Measurements from ENCODE around the gene AZI2. TPM values are rescaled to one million over a fixed set of nuclear protein-coding genes. Genes with fewer than 3 reads are reported as not detected.

Gene AZI2
- total RNA-seq, 2 experiments from 2014 or later, result 27.4 to 31.5 TPM

DNA sequence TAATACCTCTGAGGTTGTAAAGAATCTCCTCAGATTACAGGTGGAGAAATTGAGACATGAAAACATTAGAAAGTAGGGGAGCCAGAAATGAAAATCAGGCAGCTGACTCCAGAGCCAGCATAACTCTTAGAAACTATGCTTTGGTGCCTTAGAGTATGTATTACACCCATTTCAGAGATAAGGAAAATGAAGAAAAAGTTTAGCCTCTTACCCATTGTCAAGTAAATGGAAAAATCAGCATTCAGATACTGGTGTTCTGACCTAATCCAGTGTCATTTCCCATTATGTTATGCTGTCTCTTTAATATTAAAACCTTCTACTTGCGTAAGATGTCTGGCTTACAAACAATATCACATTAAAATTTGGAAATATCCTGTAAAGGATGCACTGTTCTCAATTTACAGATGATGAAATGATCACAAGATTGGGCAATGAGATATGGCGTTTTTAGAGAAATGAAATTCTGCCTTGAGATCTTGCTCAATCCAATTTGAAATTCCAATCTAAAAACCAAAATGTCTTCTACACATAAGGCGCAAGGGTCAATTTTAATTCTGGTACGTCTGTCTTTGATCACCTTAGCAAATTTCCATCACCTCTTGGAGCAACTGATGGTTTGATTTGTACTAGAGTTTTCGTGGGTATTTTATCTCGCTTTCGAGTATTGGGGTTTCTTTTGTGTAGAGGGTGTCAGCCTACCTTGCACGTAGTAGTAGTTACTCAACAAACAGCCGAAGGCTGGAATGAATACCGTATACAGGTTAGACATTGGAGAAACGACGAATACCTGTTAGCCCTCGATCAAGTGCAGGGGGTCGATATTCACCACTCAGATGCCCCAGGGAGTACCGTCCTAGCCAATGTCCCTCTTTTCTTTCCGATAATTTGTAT is 1.0 kb downstream of the AZI2 start:
- peak overlapping the region; percentile 99 for H3K27ac Mint-ChIP-seq
- H3K4me3 Mint-ChIP-seq, result peak overlapping the region; percentile 100
- peaks cover under 1% of the 10 kb centered on the region for H3K36me3 ChIP-seq (ENCODE audit: insufficient read depth, low read length)
- peaks cover 66% of the 10 kb centered on the region for H3K4me1 Mint-ChIP-seq (ENCODE audit: low read depth)
- peaks cover 2% of the 10 kb centered on the region for H3K9me3 Mint-ChIP-seq
- peak overlapping the region; percentile 91 to 99 for H3K27ac ChIP-seq (ENCODE audit: low read depth in 1 of 2, low read length in 2 of 2)
- peaks cover 0 to under 1% of the 10 kb centered on the region in 2 experiments for H3K9me3 ChIP-seq (ENCODE audit: control insufficient read depth in 1 of 2, insufficient read depth in 1 of 2, low read length in 2 of 2)
- peaks cover 17% of the 10 kb centered on the region for H3K4me1 ChIP-seq (ENCODE audit: insufficient read depth, low read length)
- DNase-seq (peak in 4 of 14 experiments; percentile 4 to 52 (median 37)), ATAC-seq (ENCODE audit: poor library complexity) (no peak)
- peaks cover 39% of the 10 kb centered on the region for H3K36me3 Mint-ChIP-seq (ENCODE audit: low read depth)
- intact Hi-C loops (cut with DNase I, micrococcal nuclease), result loop anchor here (2.0 to 10.0 kb wide), 4 partner anchors 107 to 983 kb away; partner anchors contain the start of genes SLC4A7 (in 2 of the 2), CMC1 (in 1 of the 2) and NEK10 (in 1 of the 2)
- TF ChIP-seq CTCF (IDR thresholded peaks at IDR 0.05), result no peak
- no peaks in the 10 kb centered on the region for H3K27me3 ChIP-seq (ENCODE audit: control insufficient read depth in 1 of 2, insufficient read depth in 2 of 2, low read length in 2 of 2)
- ChIA-PET POLR2A (interaction anchor here (1.0 to 2.8 kb wide), 11 partner anchors 8 to 866 kb away, joined by 3 to 28 read pairs (median 10); partner anchors contain the start of gene SLC4A7), CTCF (interaction anchor here (0.9 to 2.1 kb wide), 7 partner anchors 9 to 978 kb away, joined by 3 to 7 read pairs (median 3); partner anchors contain the start of gene NEK10)
- no peaks in the 10 kb centered on the region for H3K27me3 Mint-ChIP-seq
- H3K4me3 ChIP-seq (ENCODE audit: low read length), result peak overlapping the region; percentile 96

GRCh38 chr3:28345690-28346089 is 2.9 kb downstream of the AZI2 start:
- Mint-ChIP-seq H3K4me3 (peak overlapping the region; percentile 100), H3K27ac (peak overlapping the region; percentile 99), H3K36me3 (ENCODE audit: low read depth) (peaks cover 28% of the 10 kb centered on the region), H3K27me3 (no peaks in the 10 kb centered on the region), H3K9me3 (peaks cover 2% of the 10 kb centered on the region), H3K4me1 (ENCODE audit: low read depth) (peaks cover 78% of the 10 kb centered on the region)
- Histone ChIP-seq H3K27me3 (ENCODE audit: control insufficient read depth in 1 of 2, insufficient read depth in 2 of 2, low read length in 2 of 2) (no peaks in the 10 kb centered on the region), H3K4me3 (ENCODE audit: low read length) (no peak overlapping the region), H3K27ac (ENCODE audit: low read depth in 1 of 2, low read length in 2 of 2) (no peak overlapping the region), H3K9me3 (ENCODE audit: control insufficient read depth in 1 of 2, insufficient read depth in 1 of 2, low read length in 2 of 2) (no peaks in the 10 kb centered on the region), H3K36me3 (ENCODE audit: insufficient read depth, low read length) (peaks cover 3% of the 10 kb centered on the region), H3K4me1 (ENCODE audit: insufficient read depth, low read length) (peaks cover 17% of the 10 kb centered on the region)
- ChIA-PET POLR2A (no interaction called here), CTCF (no interaction called here)
- DNase-seq (no peak), ATAC-seq (ENCODE audit: poor library complexity) (no peak)
- intact Hi-C loops (cut with DNase I, micrococcal nuclease), result loop anchor here (5.0 to 10.0 kb wide), 2 partner anchors 973 to 981 kb away; partner anchors contain the start of gene NEK10 (in 1 of the 2)
- TF ChIP-seq CTCF (IDR thresholded peaks at IDR 0.05), result no peak

DNA sequence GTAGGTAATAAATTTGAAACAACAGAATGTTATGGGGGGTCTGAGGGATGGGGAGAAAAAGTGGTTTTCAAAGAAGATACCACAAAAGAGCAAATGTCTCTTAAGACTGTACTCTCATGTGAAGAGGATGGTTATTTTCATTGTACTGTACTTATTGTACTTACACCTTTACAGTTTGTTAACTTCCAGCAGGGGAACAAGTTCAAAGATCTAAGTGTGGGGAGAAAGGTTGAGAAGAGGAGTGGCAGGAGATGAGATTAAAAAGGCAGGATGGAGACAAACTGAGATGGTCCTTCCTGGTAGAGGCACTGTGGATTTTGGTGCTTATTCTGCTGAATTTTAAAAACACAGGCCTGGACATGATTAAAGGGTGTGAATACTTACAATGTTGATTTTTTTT is 5.5 kb downstream of the AZI2 start:
- ChIA-PET CTCF (interaction anchor here (0.7 kb wide), 1 partner anchor 621 kb away, joined by 3 read pairs; the partner anchor contains the start of gene EOMES), POLR2A (interaction anchor here (0.9 kb wide), 1 partner anchor 8 kb away, joined by 3 read pairs; no protein-coding TSS in a partner anchor)
- H3K27ac Mint-ChIP-seq, result no peak overlapping the region
- Histone ChIP-seq H3K27ac (ENCODE audit: low read depth in 1 of 2, low read length in 2 of 2) (no peak overlapping the region), H3K9me3 (ENCODE audit: control insufficient read depth in 1 of 2, insufficient read depth in 1 of 2, low read length in 2 of 2) (no peaks in the 10 kb centered on the region), H3K36me3 (ENCODE audit: insufficient read depth, low read length) (peaks cover 18% of the 10 kb centered on the region), H3K27me3 (ENCODE audit: control insufficient read depth in 1 of 2, insufficient read depth in 2 of 2, low read length in 2 of 2) (no peaks in the 10 kb centered on the region), H3K4me1 (ENCODE audit: insufficient read depth, low read length) (peaks cover 9% of the 10 kb centered on the region), H3K4me3 (ENCODE audit: low read length) (no peak overlapping the region)
- ATAC-seq (ENCODE audit: poor library complexity) (no peak), DNase-seq (no peak)
- H3K9me3 Mint-ChIP-seq, result no peaks in the 10 kb centered on the region
- peaks cover 61% of the 10 kb centered on the region for H3K4me1 Mint-ChIP-seq (ENCODE audit: low read depth)
- no peak for TF ChIP-seq CTCF (IDR thresholded peaks at IDR 0.05)
- H3K4me3 Mint-ChIP-seq, result no peak overlapping the region
- H3K27me3 Mint-ChIP-seq, result no peaks in the 10 kb centered on the region
- H3K36me3 Mint-ChIP-seq (ENCODE audit: low read depth), result peaks cover 25% of the 10 kb centered on the region
- intact Hi-C loops (cut with DNase I, micrococcal nuclease), result loop anchor here (5.0 to 10.0 kb wide), 2 partner anchors 978 to 981 kb away; partner anchors contain the start of gene NEK10 (in 1 of the 2)

All from CD4-positive, alpha-beta T cell (primary cell).